Measurements from ENCODE around the gene EPS15. TPM values are rescaled to one million over a fixed set of nuclear protein-coding genes. Genes with fewer than 3 reads are reported as not detected.
"Not testable (repeated sequence)": the region's sequence is repeated elsewhere in the genome, so short reads cannot be mapped to it uniquely, and the experiment has no call there.

Gene EPS15
- total RNA-seq, 1 donor from 2014 or later, result 88.5 TPM

DNA sequence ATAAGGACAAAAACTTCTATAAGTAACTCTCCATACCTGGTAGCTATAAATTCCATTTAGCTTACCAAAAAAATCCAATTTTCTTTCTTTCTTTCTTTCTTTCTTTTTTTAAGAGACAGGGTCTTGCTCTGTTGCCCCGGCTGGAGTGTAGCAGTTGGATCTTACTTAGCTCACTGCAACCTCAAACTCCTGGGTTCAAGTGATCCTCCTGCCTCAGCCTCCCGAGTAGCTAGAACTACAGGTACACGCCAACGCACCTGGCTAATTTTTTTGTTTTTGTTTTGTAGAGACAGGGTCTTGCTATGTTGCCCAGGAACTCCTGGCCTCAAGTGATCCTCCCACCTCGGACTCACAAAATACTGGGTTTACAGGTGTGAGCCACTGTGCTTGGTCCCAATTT lies 75.5 kb downstream of the EPS15 start:
- DNase-seq (no peak), ATAC-seq (no peak)
- H3K4me3 ChIP-seq, result no peak overlapping the region
- peaks cover 38% of the 10 kb centered on the region for H3K36me3 ChIP-seq
- H3K9me3 ChIP-seq, result no peaks in the 10 kb centered on the region
- H3K27ac ChIP-seq, result no peak overlapping the region
- TF ChIP-seq, protein P1, sequence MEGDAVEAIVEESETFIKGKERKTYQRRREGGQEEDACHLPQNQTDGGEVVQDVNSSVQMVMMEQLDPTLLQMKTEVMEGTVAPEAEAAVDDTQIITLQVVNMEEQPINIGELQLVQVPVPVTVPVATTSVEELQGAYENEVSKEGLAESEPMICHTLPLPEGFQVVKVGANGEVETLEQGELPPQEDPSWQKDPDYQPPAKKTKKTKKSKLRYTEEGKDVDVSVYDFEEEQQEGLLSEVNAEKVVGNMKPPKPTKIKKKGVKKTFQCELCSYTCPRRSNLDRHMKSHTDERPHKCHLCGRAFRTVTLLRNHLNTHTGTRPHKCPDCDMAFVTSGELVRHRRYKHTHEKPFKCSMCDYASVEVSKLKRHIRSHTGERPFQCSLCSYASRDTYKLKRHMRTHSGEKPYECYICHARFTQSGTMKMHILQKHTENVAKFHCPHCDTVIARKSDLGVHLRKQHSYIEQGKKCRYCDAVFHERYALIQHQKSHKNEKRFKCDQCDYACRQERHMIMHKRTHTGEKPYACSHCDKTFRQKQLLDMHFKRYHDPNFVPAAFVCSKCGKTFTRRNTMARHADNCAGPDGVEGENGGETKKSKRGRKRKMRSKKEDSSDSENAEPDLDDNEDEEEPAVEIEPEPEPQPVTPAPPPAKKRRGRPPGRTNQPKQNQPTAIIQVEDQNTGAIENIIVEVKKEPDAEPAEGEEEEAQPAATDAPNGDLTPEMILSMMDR (IDR thresholded peaks at IDR 0.05), result no peak
- intact Hi-C loops (cut with DNase I), result no loop called here
- peaks cover 12% of the 10 kb centered on the region for H3K4me1 ChIP-seq
- H3K27me3 ChIP-seq, result no peaks in the 10 kb centered on the region

- Histone ChIP-seq H3K36me3 (peaks cover 43% of the 10 kb centered on the region), H3K27ac (no peak overlapping the region), H3K4me3 (no peak overlapping the region)
Observed at GRCh38 chr1:51442616-51443015, 76.5 kb downstream of the EPS15 start.

DNA sequence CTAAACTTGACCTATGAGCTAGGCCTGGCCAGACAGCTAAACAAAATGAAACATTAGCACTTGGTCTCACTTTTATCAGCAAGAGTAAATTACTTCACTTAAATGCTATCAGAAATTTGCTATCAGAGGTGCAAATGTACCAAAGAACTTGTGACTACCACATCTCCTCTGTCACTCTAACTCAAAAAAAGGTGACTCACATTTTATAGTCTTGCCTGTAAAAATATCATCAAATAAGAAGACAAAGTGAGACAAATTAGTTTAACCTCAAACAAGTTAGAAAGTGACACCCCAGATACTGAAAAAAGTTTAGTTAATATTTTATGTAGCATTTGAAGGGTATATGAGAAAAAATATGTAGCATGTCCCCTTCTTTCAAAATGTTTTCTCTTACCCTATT lies 76.9 kb downstream of the EPS15 start:
- peaks cover 43% of the 10 kb centered on the region for H3K36me3 ChIP-seq
- H3K9me3 ChIP-seq, result no peaks in the 10 kb centered on the region
- no peak overlapping the region for H3K27ac ChIP-seq
- intact Hi-C loops (cut with DNase I), result no loop called here
- H3K4me1 ChIP-seq, result peaks cover 12% of the 10 kb centered on the region
- TF ChIP-seq, protein P1 (IDR thresholded peaks at IDR 0.05), result no peak
- no peaks in the 10 kb centered on the region for H3K27me3 ChIP-seq
- ATAC-seq (no peak), DNase-seq (no peak)
- no peak overlapping the region for H3K4me3 ChIP-seq

More at GRCh38 chr1:51442616-51443015, 76.5 kb downstream of the EPS15 start:
- DNase-seq, result no peak
- intact Hi-C loops (cut with DNase I), result no loop called here
- no peaks in the 10 kb centered on the region for H3K27me3 ChIP-seq
- H3K9me3 ChIP-seq, result no peaks in the 10 kb centered on the region
- H3K4me1 ChIP-seq, result peaks cover 12% of the 10 kb centered on the region
- TF ChIP-seq, protein P1 (IDR thresholded peaks at IDR 0.05), result no peak
- no peak for ATAC-seq

- intact Hi-C loops (cut with DNase I), result no loop called here
- H3K27me3 ChIP-seq, result no peaks in the 10 kb centered on the region
- H3K9me3 ChIP-seq, result no peaks in the 10 kb centered on the region
- ATAC-seq (no peak), DNase-seq (no peak)
- peaks cover 4% of the 10 kb centered on the region for H3K4me1 ChIP-seq
- peaks cover 39% of the 10 kb centered on the region for H3K36me3 ChIP-seq
- TF ChIP-seq, protein P1 (IDR thresholded peaks at IDR 0.05), result no peak
- no peak overlapping the region for H3K27ac ChIP-seq
- H3K4me3 ChIP-seq, result no peak overlapping the region
Observed at GRCh38 chr1:51439895-51440294, 79.2 kb downstream of the EPS15 start.

DNA sequence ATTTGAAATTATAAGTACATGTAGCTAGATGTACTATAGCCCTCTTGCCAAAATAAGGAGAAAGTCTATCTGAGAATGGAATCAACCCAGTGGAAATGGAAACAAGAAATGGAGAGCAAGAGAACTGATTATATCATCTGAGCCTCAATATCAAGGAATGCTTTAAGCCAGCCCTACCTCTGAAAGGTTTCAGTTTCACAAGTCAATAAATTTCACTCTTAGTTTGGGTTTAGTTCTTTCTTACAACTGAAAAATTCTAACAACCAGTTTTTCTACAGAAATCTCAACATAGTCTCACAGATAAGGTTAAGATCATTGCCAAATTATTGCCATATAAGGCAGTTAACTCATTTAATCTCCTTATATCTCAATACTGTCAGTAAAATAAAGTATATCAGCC lies 80.0 kb downstream of the EPS15 start:
- peaks cover 33% of the 10 kb centered on the region for H3K36me3 ChIP-seq

GRCh38 chr1:51437391-51437790 lies 81.7 kb downstream of the EPS15 start:
- intact Hi-C loops (cut with DNase I); DNase-seq; H3K27ac ChIP-seq; ATAC-seq; H3K4me3 ChIP-seq; H3K27me3 ChIP-seq; H3K9me3 ChIP-seq: not testable (repeated sequence)
- Histone ChIP-seq H3K4me1 (peaks cover 19% of the 10 kb centered on the region), H3K36me3 (peaks cover 25% of the 10 kb centered on the region)

More for the DNA sequence above, 80.0 kb downstream of the EPS15 start:
- ATAC-seq, result no peak
- DNase-seq, result no peak
- TF ChIP-seq, protein P1 (IDR thresholded peaks at IDR 0.05), result no peak
- H3K4me1 ChIP-seq, result peaks cover 8% of the 10 kb centered on the region
- no peaks in the 10 kb centered on the region for H3K9me3 ChIP-seq
- intact Hi-C loops (cut with DNase I), result no loop called here
- no peaks in the 10 kb centered on the region for H3K27me3 ChIP-seq
- no peak overlapping the region for H3K27ac ChIP-seq
- no peak overlapping the region for H3K4me3 ChIP-seq
